SK-N-SH treated with all-trans-retinoic acid at 6 μM for 48 hours (cell line): ENCODE results near the gene GPR148.

Experiments
- BACH2 ChIP-seq: fragments of 250-450 bp; sonication (Bioruptor Pico); IDR thresholded peaks from 2 replicates; pipeline ENCODE4 v1.9.0; 2021; ENCODE audit warnings: mild to moderate bottlenecking, borderline replicate concordance
- ESRRG ChIP-seq: fragments of 250-450 bp; sonication (Bioruptor Pico); IDR thresholded peaks from 2 replicates; pipeline ENCODE4 v1.6.1; 2021; ENCODE audit warnings: mild to moderate bottlenecking
- ISL1 ChIP-seq: fragments of 250-450 bp; sonication (Bioruptor Pico); IDR thresholded peaks from 2 replicates; pipeline ENCODE4 v2.1.2; 2022; ENCODE audit warnings: mild to moderate bottlenecking, moderate library complexity
- RARB ChIP-seq: fragments of 250-450 bp; sonication (Bioruptor Pico); IDR thresholded peaks from 2 replicates; pipeline ENCODE4 v1.8.0; 2021; ENCODE audit warnings: mild to moderate bottlenecking, moderate library complexity
- SNAI2 ChIP-seq: fragments of 250-450 bp; sonication (Bioruptor Pico); IDR thresholded peaks from 2 replicates; pipeline ENCODE4 v1.5.0; 2020; ENCODE audit warnings: mild to moderate bottlenecking, moderate library complexity
- TOX ChIP-seq: fragments of 250-450 bp; sonication (Bioruptor Pico); IDR thresholded peaks from 2 replicates; pipeline ENCODE4 v1.8.0; 2021; ENCODE audit warnings: mild to moderate bottlenecking, moderate library complexity, borderline replicate concordance
- ZFP3 ChIP-seq: fragments of 250-450 bp; sonication (Bioruptor Pico); IDR thresholded peaks from 2 replicates; pipeline ENCODE4 v1.5.0; 2020; ENCODE audit warnings: mild to moderate bottlenecking, moderate library complexity
- ZNF8 ChIP-seq: fragments of 450-650 bp; formaldehyde crosslinking; IDR thresholded peaks from 2 replicates; pipeline ENCODE4 v1.5.0; 2020; ENCODE audit warnings: mild to moderate bottlenecking, moderate library complexity
- TF ChIP-seq, protein P1 (sequence below): fragments of 250-450 bp; sonication (Bioruptor Pico); IDR thresholded peaks from 2 replicates; pipeline ENCODE4 v1.5.0; 2020; ENCODE audit warnings: mild to moderate bottlenecking, moderate library complexity
- TF ChIP-seq, protein P2 (sequence below): fragments of 250-450 bp; sonication (Bioruptor Pico); IDR thresholded peaks from 2 replicates; pipeline ENCODE4 v1.8.0; 2021; ENCODE audit warnings: low read depth, mild to moderate bottlenecking, moderate library complexity, borderline replicate concordance
- TF ChIP-seq, protein P3 (sequence below): fragments of 250-450 bp; sonication (Bioruptor Pico); IDR thresholded peaks from 2 replicates; pipeline ENCODE4 v1.8.0; 2020; ENCODE audit warnings: mild to moderate bottlenecking, moderate library complexity, borderline replicate concordance
- TF ChIP-seq, protein P4 (sequence below): fragments of 250-450 bp; sonication (Bioruptor Pico); IDR thresholded peaks from 2 replicates; pipeline ENCODE4 v1.5.1; 2021; ENCODE audit warnings: mild to moderate bottlenecking, moderate library complexity

DNA sequence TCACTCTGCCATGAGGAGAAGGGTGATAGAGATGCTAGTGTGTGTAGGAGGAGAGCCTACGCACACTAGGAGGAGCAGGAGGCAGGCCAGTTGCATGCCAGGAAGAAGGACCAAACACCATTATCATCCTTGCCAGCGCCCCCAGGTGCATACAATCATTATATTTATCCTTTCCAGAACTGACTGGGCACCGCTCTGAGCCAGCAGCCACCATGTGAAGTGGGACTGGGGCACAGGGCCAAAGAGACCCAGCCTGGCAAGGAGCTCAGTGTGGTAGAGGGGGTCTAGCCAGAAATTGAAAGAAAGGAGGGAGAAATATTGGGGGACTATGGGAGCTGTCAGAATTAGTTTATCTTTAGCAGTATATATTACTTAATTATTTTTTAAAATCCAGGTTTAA, 8.3 kb upstream of the GPR148 start:
- TF ChIP-seq, protein P1, sequence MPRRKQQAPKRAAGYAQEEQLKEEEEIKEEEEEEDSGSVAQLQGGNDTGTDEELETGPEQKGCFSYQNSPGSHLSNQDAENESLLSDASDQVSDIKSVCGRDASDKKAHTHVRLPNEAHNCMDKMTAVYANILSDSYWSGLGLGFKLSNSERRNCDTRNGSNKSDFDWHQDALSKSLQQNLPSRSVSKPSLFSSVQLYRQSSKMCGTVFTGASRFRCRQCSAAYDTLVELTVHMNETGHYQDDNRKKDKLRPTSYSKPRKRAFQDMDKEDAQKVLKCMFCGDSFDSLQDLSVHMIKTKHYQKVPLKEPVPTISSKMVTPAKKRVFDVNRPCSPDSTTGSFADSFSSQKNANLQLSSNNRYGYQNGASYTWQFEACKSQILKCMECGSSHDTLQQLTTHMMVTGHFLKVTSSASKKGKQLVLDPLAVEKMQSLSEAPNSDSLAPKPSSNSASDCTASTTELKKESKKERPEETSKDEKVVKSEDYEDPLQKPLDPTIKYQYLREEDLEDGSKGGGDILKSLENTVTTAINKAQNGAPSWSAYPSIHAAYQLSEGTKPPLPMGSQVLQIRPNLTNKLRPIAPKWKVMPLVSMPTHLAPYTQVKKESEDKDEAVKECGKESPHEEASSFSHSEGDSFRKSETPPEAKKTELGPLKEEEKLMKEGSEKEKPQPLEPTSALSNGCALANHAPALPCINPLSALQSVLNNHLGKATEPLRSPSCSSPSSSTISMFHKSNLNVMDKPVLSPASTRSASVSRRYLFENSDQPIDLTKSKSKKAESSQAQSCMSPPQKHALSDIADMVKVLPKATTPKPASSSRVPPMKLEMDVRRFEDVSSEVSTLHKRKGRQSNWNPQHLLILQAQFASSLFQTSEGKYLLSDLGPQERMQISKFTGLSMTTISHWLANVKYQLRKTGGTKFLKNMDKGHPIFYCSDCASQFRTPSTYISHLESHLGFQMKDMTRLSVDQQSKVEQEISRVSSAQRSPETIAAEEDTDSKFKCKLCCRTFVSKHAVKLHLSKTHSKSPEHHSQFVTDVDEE (CRISPR knock-in tag) = no peak
- no peak for TF ChIP-seq ZFP3 (CRISPR knock-in tag)
- TF ChIP-seq SNAI2 = no peak
- TF ChIP-seq, protein P2, sequence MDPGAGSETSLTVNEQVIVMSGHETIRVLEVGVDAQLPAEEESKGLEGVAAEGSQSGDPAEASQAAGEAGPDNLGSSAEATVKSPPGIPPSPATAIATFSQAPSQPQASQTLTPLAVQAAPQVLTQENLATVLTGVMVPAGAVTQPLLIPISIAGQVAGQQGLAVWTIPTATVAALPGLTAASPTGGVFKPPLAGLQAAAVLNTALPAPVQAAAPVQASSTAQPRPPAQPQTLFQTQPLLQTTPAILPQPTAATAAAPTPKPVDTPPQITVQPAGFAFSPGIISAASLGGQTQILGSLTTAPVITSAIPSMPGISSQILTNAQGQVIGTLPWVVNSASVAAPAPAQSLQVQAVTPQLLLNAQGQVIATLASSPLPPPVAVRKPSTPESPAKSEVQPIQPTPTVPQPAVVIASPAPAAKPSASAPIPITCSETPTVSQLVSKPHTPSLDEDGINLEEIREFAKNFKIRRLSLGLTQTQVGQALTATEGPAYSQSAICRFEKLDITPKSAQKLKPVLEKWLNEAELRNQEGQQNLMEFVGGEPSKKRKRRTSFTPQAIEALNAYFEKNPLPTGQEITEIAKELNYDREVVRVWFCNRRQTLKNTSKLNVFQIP (CRISPR knock-in tag) = no peak
- no peak for TF ChIP-seq ESRRG (CRISPR knock-in tag)
- no peak for TF ChIP-seq TOX (CRISPR knock-in tag)
- TF ChIP-seq, protein P3, sequence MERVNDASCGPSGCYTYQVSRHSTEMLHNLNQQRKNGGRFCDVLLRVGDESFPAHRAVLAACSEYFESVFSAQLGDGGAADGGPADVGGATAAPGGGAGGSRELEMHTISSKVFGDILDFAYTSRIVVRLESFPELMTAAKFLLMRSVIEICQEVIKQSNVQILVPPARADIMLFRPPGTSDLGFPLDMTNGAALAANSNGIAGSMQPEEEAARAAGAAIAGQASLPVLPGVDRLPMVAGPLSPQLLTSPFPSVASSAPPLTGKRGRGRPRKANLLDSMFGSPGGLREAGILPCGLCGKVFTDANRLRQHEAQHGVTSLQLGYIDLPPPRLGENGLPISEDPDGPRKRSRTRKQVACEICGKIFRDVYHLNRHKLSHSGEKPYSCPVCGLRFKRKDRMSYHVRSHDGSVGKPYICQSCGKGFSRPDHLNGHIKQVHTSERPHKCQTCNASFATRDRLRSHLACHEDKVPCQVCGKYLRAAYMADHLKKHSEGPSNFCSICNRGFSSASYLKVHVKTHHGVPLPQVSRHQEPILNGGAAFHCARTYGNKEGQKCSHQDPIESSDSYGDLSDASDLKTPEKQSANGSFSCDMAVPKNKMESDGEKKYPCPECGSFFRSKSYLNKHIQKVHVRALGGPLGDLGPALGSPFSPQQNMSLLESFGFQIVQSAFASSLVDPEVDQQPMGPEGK (CRISPR knock-in tag) = no peak
- TF ChIP-seq ZNF8 = no peak
- TF ChIP-seq BACH2 (CRISPR knock-in tag) = no peak
- no peak for TF ChIP-seq ISL1 (CRISPR knock-in tag)
- no peak for TF ChIP-seq RARB (CRISPR knock-in tag)
- TF ChIP-seq, protein P4, sequence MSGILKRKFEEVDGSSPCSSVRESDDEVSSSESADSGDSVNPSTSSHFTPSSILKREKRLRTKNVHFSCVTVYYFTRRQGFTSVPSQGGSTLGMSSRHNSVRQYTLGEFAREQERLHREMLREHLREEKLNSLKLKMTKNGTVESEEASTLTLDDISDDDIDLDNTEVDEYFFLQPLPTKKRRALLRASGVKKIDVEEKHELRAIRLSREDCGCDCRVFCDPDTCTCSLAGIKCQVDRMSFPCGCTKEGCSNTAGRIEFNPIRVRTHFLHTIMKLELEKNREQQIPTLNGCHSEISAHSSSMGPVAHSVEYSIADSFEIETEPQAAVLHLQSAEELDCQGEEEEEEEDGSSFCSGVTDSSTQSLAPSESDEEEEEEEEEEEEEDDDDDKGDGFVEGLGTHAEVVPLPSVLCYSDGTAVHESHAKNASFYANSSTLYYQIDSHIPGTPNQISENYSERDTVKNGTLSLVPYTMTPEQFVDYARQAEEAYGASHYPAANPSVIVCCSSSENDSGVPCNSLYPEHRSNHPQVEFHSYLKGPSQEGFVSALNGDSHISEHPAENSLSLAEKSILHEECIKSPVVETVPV = no peak
